Choroid plexus epithelial cell (primary cell): ENCODE data around the gene CFAP53.

Experiments
- DNase-seq: peaks from one replicate; pipeline ENCODE4 v3.0.0-alpha.2; 2010; ENCODE audit warnings: low read depth
- H3K4me3 ChIP-seq: 2 replicates; pipeline ENCODE4 v1.5.1; 2011; ENCODE audit warnings: low read depth, mild to moderate bottlenecking, control low read depth, low read length, moderate library complexity
- CTCF ChIP-seq: conservative IDR thresholded peaks from 2 replicates; pipeline ENCODE4 v1.5.1; 2011; ENCODE audit warnings: low read depth, mild to moderate bottlenecking, control low read depth, inconsistent platforms, low read length, moderate library complexity

The CFAP53 gene

GRCh38 chr18:50276452-50276851, 10.2 kb upstream of the CFAP53 start:
- no peak for TF ChIP-seq CTCF
- H3K4me3 ChIP-seq = no peak overlapping the region
- no peak for DNase-seq

- no peak for TF ChIP-seq CTCF
- no peak for DNase-seq
- H3K4me3 ChIP-seq = no peak overlapping the region
Measured at GRCh38 chr18:50275503-50276036, 9.3 kb upstream of the CFAP53 start.

- TF ChIP-seq CTCF = no peak
- no peak overlapping the region for H3K4me3 ChIP-seq
- DNase-seq = no peak
Measured at GRCh38 chr18:50274941-50275340, 8.6 kb upstream of the CFAP53 start.

- no peak overlapping the region for H3K4me3 ChIP-seq
- no peak for TF ChIP-seq CTCF
- DNase-seq = no peak
Measured at GRCh38 chr18:50274044-50274442, 7.7 kb upstream of the CFAP53 start.

- H3K4me3 ChIP-seq = no peak overlapping the region
- TF ChIP-seq CTCF = no peak
- DNase-seq = no peak
Measured at GRCh38 chr18:50273203-50274043, 7.1 kb upstream of the CFAP53 start.

- no peak overlapping the region for H3K4me3 ChIP-seq
- no peak for TF ChIP-seq CTCF
- no peak for DNase-seq
Measured at GRCh38 chr18:50272568-50272967, 6.3 kb upstream of the CFAP53 start.
